GM19467 (cell line): ENCODE data around the gene PANK1.
"Not testable (repeated sequence)": the region's sequence is repeated elsewhere in the genome, so short reads cannot be mapped to it uniquely, and the experiment has no call there.

Experiments
- ATAC-seq: cut with Tn5 transposase; IDR thresholded peaks from one replicate; pipeline ENCODE4 v1.9.1; 2021; ENCODE audit warnings: mild to moderate bottlenecking, moderate library complexity; ENCODE audit not compliant: unreplicated experiment

The PANK1 gene

GRCh38 chr10:89622151-89622550 lies 22.9 kb downstream of the PANK1 start:
- ATAC-seq: no peak

GRCh38 chr10:89621438-89621837 lies 23.6 kb downstream of the PANK1 start:
- no peak for ATAC-seq

- not testable (repeated sequence) for ATAC-seq
Measured at GRCh38 chr10:89620296-89620695, 24.7 kb downstream of the PANK1 start.

GRCh38 chr10:89615824-89616223 lies 29.2 kb downstream of the PANK1 start:
- no peak for ATAC-seq

- ATAC-seq: no peak
Measured at GRCh38 chr10:89615112-89615511, 29.9 kb downstream of the PANK1 start.

- no peak for ATAC-seq
Measured at GRCh38 chr10:89613582-89613981, 31.5 kb downstream of the PANK1 start.

GRCh38 chr10:89611282-89611681 lies 33.8 kb downstream of the PANK1 start:
- no peak for ATAC-seq

- ATAC-seq: peak; percentile 82
Measured at GRCh38 chr10:89609833-89610346, 35.2 kb downstream of the PANK1 start.

- ATAC-seq: no peak
Measured at GRCh38 chr10:89604200-89604599, 40.8 kb downstream of the PANK1 start.

GRCh38 chr10:89602919-89603318 lies 42.1 kb downstream of the PANK1 start:
- ATAC-seq: no peak

GRCh38 chr10:89601728-89602361 lies 43.2 kb downstream of the PANK1 start:
- ATAC-seq: no peak

- ATAC-seq: no peak
Measured at GRCh38 chr10:89600041-89600440, 45.0 kb downstream of the PANK1 start.

- no peak for ATAC-seq
Measured at GRCh38 chr10:89593043-89593442, 52.0 kb downstream of the PANK1 start.

- ATAC-seq: no peak
Measured at GRCh38 chr10:89592539-89592938, 52.5 kb downstream of the PANK1 start.

- no peak for ATAC-seq
Measured at GRCh38 chr10:89591796-89592271, 53.2 kb downstream of the PANK1 start.

- no peak for ATAC-seq
Measured at GRCh38 chr10:89591111-89591795, 53.8 kb downstream of the PANK1 start.

GRCh38 chr10:89590326-89590725 lies 54.7 kb downstream of the PANK1 start:
- no peak for ATAC-seq

- no peak for ATAC-seq
Measured at GRCh38 chr10:89589101-89589720, 55.8 kb downstream of the PANK1 start.

GRCh38 chr10:89588671-89589070 lies 56.4 kb downstream of the PANK1 start:
- ATAC-seq: no peak

- ATAC-seq: no peak
Measured at GRCh38 chr10:89582022-89582421, 63.0 kb downstream of the PANK1 start.

- ATAC-seq: no peak
Measured at GRCh38 chr10:89580243-89580642, 64.8 kb downstream of the PANK1 start.

GRCh38 chr10:89576696-89577095 lies 68.3 kb downstream of the PANK1 start:
- no peak for ATAC-seq
